WERI-Rb-1 (cell line): ENCODE measurements around the gene ARHGAP1.
A peak's percentile ranks its signal among the peaks of the same experiment; 100 is the strongest.

ENCODE experiments used
- DNase-seq: peaks from one replicate; pipeline ENCODE4 v3.0.0-alpha.2; 2020
- H3K27ac ChIP-seq: fragments of 250-450 bp; sonication (Bioruptor Pico); 2 replicates; pipeline ENCODE4 v1.5.1; 2020; ENCODE audit warnings: mild to moderate bottlenecking, moderate library complexity
- H3K27me3 ChIP-seq: fragments of 250-450 bp; sonication (Bioruptor Pico); 2 replicates; pipeline ENCODE4 v1.5.1; 2021; ENCODE audit warnings: mild to moderate bottlenecking, low read depth, moderate library complexity; ENCODE audit not compliant: insufficient read depth, severe bottlenecking
- H3K36me3 ChIP-seq: fragments of 250-450 bp; sonication (Bioruptor Pico); 2 replicates; pipeline ENCODE4 v1.5.1; 2020; ENCODE audit warnings: mild to moderate bottlenecking, moderate library complexity
- H3K4me3 ChIP-seq: 2 replicates; pipeline ENCODE4 v1.5.1; 2011; ENCODE audit warnings: low read depth, mild to moderate bottlenecking, control low read depth, low read length
- H3K9me3 ChIP-seq: fragments of 250-450 bp; sonication (Bioruptor Pico); 2 replicates; pipeline ENCODE4 v1.5.1; 2021; ENCODE audit warnings: mild to moderate bottlenecking, moderate library complexity; ENCODE audit not compliant: severe bottlenecking
- CTCF ChIP-seq: IDR thresholded peaks from 2 replicates; pipeline ENCODE4 v1.5.1; 2011; ENCODE audit warnings: low read depth, mild to moderate bottlenecking, control low read depth, inconsistent platforms, low read length

ARHGAP1 gene

GRCh38 chr11:46678741-46679130 lies 21.7 kb downstream of the ARHGAP1 start:
- no peak for TF ChIP-seq CTCF
- DNase-seq: no peak
- H3K27me3 ChIP-seq: no peaks in the 10 kb centered on the region
- H3K36me3 ChIP-seq: peaks cover 11% of the 10 kb centered on the region
- H3K9me3 ChIP-seq: no peaks in the 10 kb centered on the region
- H3K4me3 ChIP-seq: no peak overlapping the region
- H3K27ac ChIP-seq: no peak overlapping the region

DNA sequence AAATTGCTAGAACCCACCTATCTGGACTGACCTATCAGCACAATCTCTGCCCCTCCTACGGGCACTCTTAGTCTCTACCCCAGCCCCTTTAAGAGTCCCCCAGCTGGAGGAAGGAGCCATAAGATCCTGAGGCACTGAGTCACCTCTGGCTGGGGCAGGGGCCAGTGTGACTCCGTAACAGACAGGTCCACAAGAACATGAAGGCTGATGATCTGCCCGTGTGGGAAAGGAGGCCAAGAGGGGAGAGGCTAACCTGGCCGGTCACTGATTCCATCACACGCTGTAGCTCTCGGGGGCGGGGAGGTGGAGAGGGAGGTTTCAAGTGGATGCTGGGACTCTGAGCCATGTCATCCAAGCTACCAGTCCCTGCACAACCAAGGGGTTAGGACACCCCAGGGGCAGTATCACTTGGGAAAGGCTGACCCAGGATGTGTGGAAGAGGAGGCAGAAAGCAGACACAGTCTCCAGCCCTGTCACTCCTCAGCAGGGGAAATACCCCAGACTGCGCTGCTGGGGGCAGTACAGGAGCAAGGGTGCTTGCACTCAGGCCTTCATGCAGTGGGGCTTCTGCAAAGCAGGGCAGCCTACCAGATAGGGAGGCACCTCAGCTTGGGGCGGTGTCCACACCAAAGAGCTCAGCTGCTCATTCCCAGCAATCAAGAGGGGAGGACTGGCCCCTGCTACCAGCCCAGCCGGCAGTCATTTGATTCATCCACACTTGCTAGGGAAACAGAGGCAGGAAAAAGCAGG lies 22.3 kb downstream of the ARHGAP1 start:
- H3K36me3 ChIP-seq: peaks cover 16% of the 10 kb centered on the region
- H3K4me3 ChIP-seq: no peak overlapping the region
- DNase-seq: peak; percentile 31
- no peaks in the 10 kb centered on the region for H3K27me3 ChIP-seq
- H3K9me3 ChIP-seq: no peaks in the 10 kb centered on the region
- H3K27ac ChIP-seq: no peak overlapping the region
- peak; percentile 60 for TF ChIP-seq CTCF

DNA sequence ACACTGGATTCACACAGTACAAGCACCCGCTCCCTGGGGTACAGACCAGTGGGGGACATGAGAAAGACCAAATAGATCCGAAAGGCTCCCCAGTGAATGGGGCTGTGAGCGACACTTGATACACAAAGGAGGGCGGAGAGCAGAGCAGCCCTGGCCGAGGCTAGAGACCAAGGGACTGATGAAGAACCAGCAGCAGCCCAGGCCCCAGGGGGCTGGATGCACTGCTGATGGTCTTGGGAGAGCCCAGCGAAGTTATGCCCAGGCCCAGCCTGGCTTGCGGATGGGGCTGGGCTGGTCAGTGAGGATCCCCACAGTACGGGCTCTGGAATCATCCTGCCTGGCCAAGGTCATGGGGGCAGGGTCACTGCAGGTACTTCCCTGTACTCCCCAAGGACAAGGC lies 23.2 kb downstream of the ARHGAP1 start:
- Histone ChIP-seq H3K4me3 (no peak overlapping the region), H3K27me3 (no peaks in the 10 kb centered on the region), H3K9me3 (no peaks in the 10 kb centered on the region), H3K27ac (no peak overlapping the region), H3K36me3 (peaks cover 26% of the 10 kb centered on the region)
- no peak for TF ChIP-seq CTCF
- no peak for DNase-seq

GRCh38 chr11:46676436-46677158 lies 23.8 kb downstream of the ARHGAP1 start:
- no peaks in the 10 kb centered on the region for H3K27me3 ChIP-seq
- TF ChIP-seq CTCF: no peak
- no peak for DNase-seq
- H3K4me3 ChIP-seq: no peak overlapping the region
- H3K36me3 ChIP-seq: peaks cover 30% of the 10 kb centered on the region
- H3K27ac ChIP-seq: no peak overlapping the region
- H3K9me3 ChIP-seq: no peaks in the 10 kb centered on the region

DNA sequence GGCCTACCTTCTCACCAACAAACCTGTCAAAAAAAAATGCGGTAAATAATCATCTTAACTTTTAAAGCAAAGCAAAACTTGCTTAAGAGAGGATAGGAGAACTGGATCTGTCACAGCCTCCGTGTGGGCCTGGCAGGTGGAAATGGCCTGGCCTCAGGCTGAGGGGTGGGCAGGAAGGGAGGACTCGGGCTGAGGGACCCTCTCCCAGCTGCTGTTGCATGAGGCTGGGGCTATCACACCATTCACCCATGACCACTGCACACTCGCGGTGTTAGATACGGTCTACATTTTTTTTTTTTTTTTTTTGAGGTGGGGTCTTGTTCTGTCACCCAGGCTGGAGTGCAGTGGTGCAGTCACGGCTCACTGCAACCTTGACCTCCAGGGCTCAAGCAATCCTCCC lies 24.5 kb downstream of the ARHGAP1 start:
- peaks cover 35% of the 10 kb centered on the region for H3K36me3 ChIP-seq
- DNase-seq: no peak

More for the DNA sequence above, 24.5 kb downstream of the ARHGAP1 start:
- Histone ChIP-seq H3K9me3 (no peaks in the 10 kb centered on the region), H3K27me3 (no peaks in the 10 kb centered on the region), H3K27ac (peak overlapping the region; percentile 57; the same call in 1 of the 2 replicates), H3K4me3 (no peak overlapping the region)
- no peak for TF ChIP-seq CTCF
